ENCODE data around the gene NRG2.

GRCh38 chr5:139951296-139951924 lies 91.7 kb downstream of the NRG2 start:
- TF ChIP-seq CTCF (IDR thresholded peaks at IDR 0.05 in 8 of 11, conservative IDR thresholded peaks at IDR 0.05 in 3 of 11) (no peak), POLR2A (IDR thresholded peaks at IDR 0.05) (no peak), POLR2AphosphoS5 (IDR thresholded peaks at IDR 0.05) (no peak)
